Measurements from ENCODE around the gene USP49. TPM values are rescaled to one million over a fixed set of nuclear protein-coding genes. Genes with fewer than 3 reads are reported as not detected.

The USP49 gene
- total and polyA plus RNA-seq, 10 of the 15 experiments (the other 5 are each of a cell fraction or from before 2014, with no cell fraction given), result 1.0 to 7.7 (median 4.3) TPM

DNA sequence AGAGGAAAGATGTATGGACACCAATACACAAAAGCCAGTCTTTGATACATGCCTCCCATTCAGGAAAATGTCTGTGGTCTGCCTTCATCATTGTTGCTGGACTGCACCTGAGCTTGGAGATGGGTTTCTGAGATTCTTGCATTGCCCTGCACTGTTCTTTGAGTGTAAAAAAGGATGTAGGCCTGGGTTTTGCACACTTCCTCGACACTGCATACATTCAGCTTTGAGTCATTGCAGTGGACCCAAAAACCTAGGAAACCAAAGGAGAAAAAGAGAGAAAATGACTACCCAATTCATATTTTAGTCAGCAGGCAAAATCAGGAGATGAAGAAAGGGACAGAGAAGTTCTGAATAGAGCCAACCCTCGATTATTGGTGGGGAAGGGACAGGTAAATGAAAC, 98.7 kb downstream of the USP49 start:
- DNase-seq (ENCODE audit: low read depth, low spot score) (no peak), ATAC-seq (no peak), FAIRE-seq (no peak)
- H3K9me3 ChIP-seq (replicated peaks; ENCODE audit: control insufficient read depth, insufficient read depth, low read length), result no peaks in the 10 kb centered on the region
- no peak overlapping the region for H3K27ac ChIP-seq (ENCODE audit: control insufficient read depth, insufficient read depth)
- no peaks in the 10 kb centered on the region for H3K79me2 ChIP-seq (ENCODE audit: control insufficient read depth, insufficient read depth, low read length)
- ChIA-PET POLR2A (no interaction called here), SMC1A (ENCODE audit: uncharacterized antibody, unreplicated experiment) (no interaction called here), RAD21 (ENCODE audit: unreplicated experiment) (no interaction called here), CTCF (interaction anchor here (0.6 kb wide), 1 partner anchor 8 kb away, joined by 3 read pairs; no protein-coding TSS in a partner anchor)
- intact Hi-C loops (cut with micrococcal nuclease; ENCODE audit: unreplicated experiment), result no loop called here
- no peaks in the 10 kb centered on the region for H3K4me1 ChIP-seq (ENCODE audit: control insufficient read depth, insufficient read depth, low read length)
- H3K9ac ChIP-seq (ENCODE audit: control insufficient read depth, insufficient read depth, low read length), result no peak overlapping the region
- WGBS (ENCODE audit: insufficient coverage, insufficient replicate concordance, low lambda C conversion rate, missing lambda C conversion rate), result 0% methylated on average over 2 of the region's 2 CpGs
- H4K20me1 ChIP-seq (ENCODE audit: control insufficient read depth, insufficient read depth), result no peaks in the 10 kb centered on the region
- in situ Hi-C loops (cut with MboI), result no loop called here
- H3K36me3 ChIP-seq (ENCODE audit: control insufficient read depth in 2 of 2, insufficient read depth in 2 of 2, low read length in 1 of 2), result peaks cover 3% of the 10 kb centered on the region in 2 experiments
- H2AFZ ChIP-seq (ENCODE audit: control insufficient read depth, low read depth, low read length), result no peak overlapping the region
- H3K4me2 ChIP-seq (ENCODE audit: control insufficient read depth, insufficient read depth), result no peak overlapping the region
- no TSS peak for BruUV-seq (replicated peaks)
- H3K27me3 ChIP-seq (replicated peaks in 1 of 2; ENCODE audit: control insufficient read depth in 2 of 2, insufficient read depth in 2 of 2, low read length in 1 of 2), result no peaks in the 10 kb centered on the region
- TF ChIP-seq RAD21 (IDR thresholded peaks at IDR 0.05; ENCODE audit: insufficient read depth, low read depth, low read length) (no peak), FOS (IDR thresholded peaks at IDR 0.05; ENCODE audit: borderline replicate concordance, extremely low read depth, insufficient read length) (no peak), IRF3 (IDR thresholded peaks at IDR 0.05) (no peak)
- H3K4me3 ChIP-seq, result no peak overlapping the region

DNA sequence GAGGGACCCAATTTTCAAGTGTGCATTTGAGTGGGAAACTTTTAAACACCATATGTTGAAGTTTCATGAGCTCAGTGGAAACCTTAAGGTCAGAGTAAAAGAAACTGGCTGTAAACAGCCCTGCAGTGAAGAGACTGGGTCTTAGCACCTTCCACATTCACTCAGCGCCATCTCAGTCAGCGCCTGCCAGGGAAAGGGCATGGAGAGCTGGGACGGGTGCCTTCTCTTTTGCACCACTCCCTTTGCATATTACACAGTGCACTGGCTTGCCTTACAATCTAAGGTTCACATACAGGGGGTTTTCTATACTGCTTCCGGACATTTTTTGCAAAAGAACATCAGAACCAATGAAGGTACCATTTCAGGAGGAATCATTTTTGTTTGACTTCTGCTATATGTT, 103.2 kb downstream of the USP49 start:
- TF ChIP-seq, protein P1, sequence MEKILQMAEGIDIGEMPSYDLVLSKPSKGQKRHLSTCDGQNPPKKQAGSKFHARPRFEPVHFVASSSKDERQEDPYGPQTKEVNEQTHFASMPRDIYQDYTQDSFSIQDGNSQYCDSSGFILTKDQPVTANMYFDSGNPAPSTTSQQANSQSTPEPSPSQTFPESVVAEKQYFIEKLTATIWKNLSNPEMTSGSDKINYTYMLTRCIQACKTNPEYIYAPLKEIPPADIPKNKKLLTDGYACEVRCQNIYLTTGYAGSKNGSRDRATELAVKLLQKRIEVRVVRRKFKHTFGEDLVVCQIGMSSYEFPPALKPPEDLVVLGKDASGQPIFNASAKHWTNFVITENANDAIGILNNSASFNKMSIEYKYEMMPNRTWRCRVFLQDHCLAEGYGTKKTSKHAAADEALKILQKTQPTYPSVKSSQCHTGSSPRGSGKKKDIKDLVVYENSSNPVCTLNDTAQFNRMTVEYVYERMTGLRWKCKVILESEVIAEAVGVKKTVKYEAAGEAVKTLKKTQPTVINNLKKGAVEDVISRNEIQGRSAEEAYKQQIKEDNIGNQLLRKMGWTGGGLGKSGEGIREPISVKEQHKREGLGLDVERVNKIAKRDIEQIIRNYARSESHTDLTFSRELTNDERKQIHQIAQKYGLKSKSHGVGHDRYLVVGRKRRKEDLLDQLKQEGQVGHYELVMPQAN (conservative IDR thresholded peaks at IDR 0.05), result no peak
- TF ChIP-seq POLR2A (IDR thresholded peaks at IDR 0.05; ENCODE audit: low read depth, low read length) (peak; percentile 51; the same call in 1 of the 2 replicates), CBX5 (IDR thresholded peaks at IDR 0.05; ENCODE audit: low read depth) (no peak), ESRRA (IDR thresholded peaks at IDR 0.05; ENCODE audit: low read length) (no peak), POLR2AphosphoS5 (IDR thresholded peaks at IDR 0.05; ENCODE audit: low read length) (peak; percentile 41; the same call in 1 of the 2 replicates), HDGF (IDR thresholded peaks at IDR 0.05) (no peak), FOXM1 (IDR thresholded peaks at IDR 0.05; ENCODE audit: low read depth, low read length) (no peak)
- ChIA-PET POLR2A (interaction anchor here (0.6 kb wide), 1 partner anchor 155 kb away, joined by 6 read pairs; no protein-coding TSS in a partner anchor), SMC1A (ENCODE audit: uncharacterized antibody, unreplicated experiment) (interaction anchor here (1.2 kb wide), 1 partner anchor 13 kb away, joined by 3 read pairs; no protein-coding TSS in a partner anchor), CTCF (interaction anchor here (0.7 to 1.8 kb wide), 5 partner anchors 10 to 423 kb away, joined by 3 to 7 read pairs (median 3); partner anchors contain the start of genes BYSL and MED20), RAD21 (ENCODE audit: unreplicated experiment) (no interaction called here)
- H3K9me3 ChIP-seq (replicated peaks; ENCODE audit: control insufficient read depth, insufficient read depth, low read length), result no peaks in the 10 kb centered on the region
- no peak overlapping the region for H3K9ac ChIP-seq (ENCODE audit: control insufficient read depth, insufficient read depth, low read length)
- H3K4me2 ChIP-seq (ENCODE audit: control insufficient read depth, insufficient read depth), result no peak overlapping the region
- peaks cover 5 to 21% of the 10 kb centered on the region in 2 experiments for H3K36me3 ChIP-seq (ENCODE audit: control insufficient read depth in 2 of 2, insufficient read depth in 2 of 2, low read length in 1 of 2)
- no peak overlapping the region for H3K4me3 ChIP-seq
- ATAC-seq, result no peak
- peaks cover 5% of the 10 kb centered on the region; the same call in 1 of the 2 replicates for H3K4me1 ChIP-seq (ENCODE audit: control insufficient read depth, insufficient read depth, low read length)
- H2AFZ ChIP-seq (ENCODE audit: control insufficient read depth, low read depth, low read length), result no peak overlapping the region
- intact Hi-C loops (cut with micrococcal nuclease; ENCODE audit: unreplicated experiment), result no loop called here
- no peak for FAIRE-seq
- in situ Hi-C loops (cut with MboI), result no loop called here
- BruUV-seq (replicated peaks), result no TSS peak
- 77% methylated on average over 4 of the region's 4 CpGs for WGBS (ENCODE audit: insufficient coverage, insufficient replicate concordance, low lambda C conversion rate, missing lambda C conversion rate)
- H3K27ac ChIP-seq (ENCODE audit: control insufficient read depth, insufficient read depth), result no peak overlapping the region
- peaks cover 22% of the 10 kb centered on the region for H3K79me2 ChIP-seq (ENCODE audit: control insufficient read depth, insufficient read depth, low read length)
- no peak for DNase-seq (ENCODE audit: low read depth, low spot score)
- no peaks in the 10 kb centered on the region for H3K27me3 ChIP-seq (replicated peaks in 1 of 2; ENCODE audit: control insufficient read depth in 2 of 2, insufficient read depth in 2 of 2, low read length in 1 of 2)
- H4K20me1 ChIP-seq (ENCODE audit: control insufficient read depth, insufficient read depth), result no peaks in the 10 kb centered on the region

All from GM12878 (cell line).